HUES6 (cell line): ENCODE results near the gene BFSP1.

Experiments
- H3K27ac ChIP-seq: 2 replicates; pipeline ENCODE4 v1.7.0; 2013; ENCODE audit warnings: low read depth, mild to moderate bottlenecking, low read length, inconsistent platforms
- H3K27me3 ChIP-seq: 2 replicates; pipeline ENCODE4 v1.6.1; 2013; ENCODE audit warnings: low read length; ENCODE audit not compliant: control insufficient read depth, insufficient read depth
- H3K36me3 ChIP-seq: 2 replicates; pipeline ENCODE4 v1.6.1; 2013; ENCODE audit warnings: low read length; ENCODE audit not compliant: control insufficient read depth, insufficient read depth
- H3K4me1 ChIP-seq: 2 replicates; pipeline ENCODE4 v1.6.1; 2013; ENCODE audit warnings: low read length; ENCODE audit not compliant: control insufficient read depth, insufficient read depth
- H3K4me3 ChIP-seq: 2 replicates; pipeline ENCODE4 v1.5.1; 2013; ENCODE audit warnings: low read depth, low read length
- H3K9ac ChIP-seq: one replicate; pipeline ENCODE4 v1.6.1; 2013; ENCODE audit warnings: mild to moderate bottlenecking, low read length
- H3K9me3 ChIP-seq: 2 replicates; pipeline ENCODE4 v1.6.1; 2013; ENCODE audit warnings: low read depth, low read length; ENCODE audit not compliant: control insufficient read depth, insufficient read depth

BFSP1 gene

GRCh38 chr20:17520583-17520982, 10.6 kb downstream of the BFSP1 start:
- Histone ChIP-seq H3K9me3 (no peaks in the 10 kb centered on the region), H3K27me3 (no peaks in the 10 kb centered on the region), H3K4me3 (no peak overlapping the region), H3K9ac (no peak overlapping the region), H3K27ac (no peak overlapping the region), H3K4me1 (peaks cover 4% of the 10 kb centered on the region; the same call in 1 of the 2 replicates), H3K36me3 (no peaks in the 10 kb centered on the region)

DNA sequence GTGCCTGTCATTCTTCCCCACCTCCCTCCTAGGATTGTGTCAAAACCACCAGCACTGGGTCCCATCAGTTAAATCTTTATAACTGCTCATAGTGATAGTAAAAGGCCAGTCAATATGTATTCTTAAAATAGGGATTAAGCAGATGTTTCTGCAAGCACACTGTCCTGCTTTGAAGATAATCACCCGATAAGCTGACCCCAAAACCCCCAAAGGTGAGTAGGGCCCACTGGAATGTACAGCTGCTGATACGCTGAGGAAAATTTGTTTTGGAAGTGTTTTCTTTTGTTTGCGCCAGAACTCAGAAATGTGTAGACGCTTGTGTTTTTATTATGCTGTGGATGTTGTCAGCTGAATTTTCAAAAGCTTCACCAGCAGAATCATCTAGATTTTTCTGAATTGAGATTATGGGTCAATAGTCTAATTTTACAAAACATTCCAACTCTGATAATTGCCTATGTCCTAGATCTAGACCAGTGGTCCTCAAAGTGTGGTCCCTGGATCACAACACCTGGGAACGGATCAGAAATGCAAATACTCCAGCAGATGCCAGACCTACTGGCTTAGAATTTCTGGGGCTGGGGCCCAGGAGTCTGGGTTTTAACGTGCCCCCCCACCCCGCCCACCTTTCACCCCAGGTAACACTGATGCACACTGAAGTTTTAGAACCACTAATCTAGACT, 11.4 kb downstream of the BFSP1 start:
- Histone ChIP-seq H3K27ac (no peak overlapping the region), H3K36me3 (no peaks in the 10 kb centered on the region), H3K4me1 (peaks cover 4% of the 10 kb centered on the region; the same call in 1 of the 2 replicates), H3K9ac (no peak overlapping the region), H3K27me3 (no peaks in the 10 kb centered on the region), H3K9me3 (no peaks in the 10 kb centered on the region), H3K4me3 (no peak overlapping the region)

DNA sequence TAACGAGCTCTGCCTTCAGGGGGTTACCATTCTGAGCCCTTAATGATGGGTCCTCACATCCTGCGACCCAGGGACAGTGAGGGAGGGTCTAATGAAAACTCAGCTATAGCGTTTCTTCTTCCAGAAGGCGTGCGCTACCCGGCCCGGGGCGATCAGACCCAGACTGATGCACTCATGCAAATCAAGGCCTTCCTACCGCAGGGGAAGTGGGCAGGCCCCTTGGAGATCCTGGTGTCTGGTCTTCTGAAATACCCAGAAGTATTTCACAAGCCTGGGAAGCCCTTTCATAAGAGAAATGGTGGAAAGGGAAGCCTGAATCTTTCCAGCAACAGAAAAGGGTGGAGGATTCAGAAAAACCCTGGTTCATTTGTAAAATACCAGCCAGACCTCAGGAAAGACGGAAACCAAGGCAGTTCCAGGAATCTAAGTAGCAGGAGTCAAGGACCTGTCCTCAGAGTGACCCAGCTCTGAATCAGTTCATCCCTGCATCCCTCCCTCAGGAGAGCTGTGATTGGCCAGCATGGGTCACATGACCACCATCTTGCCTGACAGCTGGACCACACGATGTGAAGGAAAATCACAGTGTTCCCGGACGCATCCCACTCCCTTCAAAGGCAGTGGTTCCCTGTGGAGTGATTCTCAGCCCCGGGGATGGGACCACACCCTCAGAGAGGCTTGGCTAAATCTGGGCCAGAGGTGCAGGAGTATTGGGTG, 12.7 kb downstream of the BFSP1 start:
- no peak overlapping the region for H3K9ac ChIP-seq
- H3K27me3 ChIP-seq: no peaks in the 10 kb centered on the region
- no peaks in the 10 kb centered on the region for H3K36me3 ChIP-seq
- peaks cover 4% of the 10 kb centered on the region; the same call in 1 of the 2 replicates for H3K4me1 ChIP-seq
- H3K27ac ChIP-seq: no peak overlapping the region
- no peaks in the 10 kb centered on the region for H3K9me3 ChIP-seq
- H3K4me3 ChIP-seq: no peak overlapping the region

- Histone ChIP-seq H3K27me3 (no peaks in the 10 kb centered on the region), H3K4me1 (no peaks in the 10 kb centered on the region), H3K36me3 (no peaks in the 10 kb centered on the region), H3K27ac (no peak overlapping the region), H3K9me3 (no peaks in the 10 kb centered on the region), H3K9ac (no peak overlapping the region), H3K4me3 (no peak overlapping the region)
Observed at GRCh38 chr20:17515053-17515452, 16.1 kb downstream of the BFSP1 start.

GRCh38 chr20:17513939-17514338, 17.2 kb downstream of the BFSP1 start:
- Histone ChIP-seq H3K4me3 (no peak overlapping the region), H3K9ac (no peak overlapping the region), H3K9me3 (no peaks in the 10 kb centered on the region), H3K27ac (no peak overlapping the region), H3K4me1 (no peaks in the 10 kb centered on the region), H3K36me3 (no peaks in the 10 kb centered on the region), H3K27me3 (no peaks in the 10 kb centered on the region)

DNA sequence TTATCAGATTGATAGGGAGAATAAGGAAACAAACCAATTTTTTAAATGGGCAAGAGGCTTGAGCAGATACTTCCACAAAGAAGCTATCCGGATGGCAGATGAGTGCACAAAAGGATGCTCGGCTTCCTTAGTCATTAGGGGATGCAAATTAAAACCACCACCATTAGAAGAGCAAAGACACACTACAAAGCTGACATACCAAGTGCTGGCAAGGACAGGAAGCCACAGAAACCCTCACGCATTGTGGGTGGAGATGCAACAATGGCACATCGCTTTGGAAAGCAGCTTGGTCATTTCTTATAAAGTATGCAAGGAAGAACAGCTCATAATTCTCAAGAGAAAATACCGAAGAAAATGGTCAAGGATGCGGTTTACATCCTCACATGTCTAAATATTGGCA, 19.8 kb downstream of the BFSP1 start:
- H3K9me3 ChIP-seq: no peaks in the 10 kb centered on the region
- H3K4me3 ChIP-seq: no peak overlapping the region
- H3K9ac ChIP-seq: no peak overlapping the region
- no peak overlapping the region for H3K27ac ChIP-seq
- no peaks in the 10 kb centered on the region for H3K36me3 ChIP-seq
- H3K4me1 ChIP-seq: no peaks in the 10 kb centered on the region
- no peaks in the 10 kb centered on the region for H3K27me3 ChIP-seq

DNA sequence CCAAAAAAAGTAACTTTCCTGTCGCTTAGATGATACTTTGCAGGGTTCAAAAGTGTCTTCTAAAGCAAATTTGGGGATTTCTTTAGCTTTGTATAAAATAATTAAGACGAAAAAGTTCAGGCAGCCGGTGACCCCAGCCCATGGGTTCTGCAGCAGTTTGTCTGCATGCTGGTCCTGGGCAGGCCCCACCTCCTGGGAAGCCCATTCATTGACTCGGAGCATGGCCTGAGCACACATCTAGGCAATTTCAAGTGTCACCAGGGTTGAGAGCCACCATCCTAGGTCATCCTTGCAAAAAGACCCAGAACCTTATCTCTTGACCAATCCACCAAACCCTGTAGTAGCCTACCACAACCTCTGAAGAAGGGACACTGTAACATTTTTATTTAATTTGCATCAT, 20.6 kb downstream of the BFSP1 start:
- H3K36me3 ChIP-seq: no peaks in the 10 kb centered on the region
- H3K4me3 ChIP-seq: no peak overlapping the region
- no peaks in the 10 kb centered on the region for H3K9me3 ChIP-seq
- no peaks in the 10 kb centered on the region for H3K4me1 ChIP-seq
- no peaks in the 10 kb centered on the region for H3K27me3 ChIP-seq
- no peak overlapping the region for H3K9ac ChIP-seq
- no peak overlapping the region for H3K27ac ChIP-seq

- Histone ChIP-seq H3K9me3 (no peaks in the 10 kb centered on the region), H3K9ac (no peak overlapping the region), H3K4me3 (no peak overlapping the region), H3K4me1 (peaks cover 10% of the 10 kb centered on the region), H3K36me3 (no peaks in the 10 kb centered on the region), H3K27ac (no peak overlapping the region), H3K27me3 (no peaks in the 10 kb centered on the region)
Observed at GRCh38 chr20:17508756-17509155, 22.4 kb downstream of the BFSP1 start.

- Histone ChIP-seq H3K4me1 (peaks cover 10% of the 10 kb centered on the region), H3K4me3 (no peak overlapping the region), H3K27me3 (no peaks in the 10 kb centered on the region), H3K9me3 (no peaks in the 10 kb centered on the region), H3K36me3 (no peaks in the 10 kb centered on the region), H3K27ac (no peak overlapping the region), H3K9ac (no peak overlapping the region)
Observed at GRCh38 chr20:17507531-17507930, 23.6 kb downstream of the BFSP1 start.

GRCh38 chr20:17507032-17507431, 24.1 kb downstream of the BFSP1 start:
- Histone ChIP-seq H3K9me3 (no peaks in the 10 kb centered on the region), H3K4me3 (no peak overlapping the region), H3K36me3 (no peaks in the 10 kb centered on the region), H3K27me3 (no peaks in the 10 kb centered on the region), H3K9ac (no peak overlapping the region), H3K27ac (no peak overlapping the region), H3K4me1 (peaks cover 10% of the 10 kb centered on the region)

DNA sequence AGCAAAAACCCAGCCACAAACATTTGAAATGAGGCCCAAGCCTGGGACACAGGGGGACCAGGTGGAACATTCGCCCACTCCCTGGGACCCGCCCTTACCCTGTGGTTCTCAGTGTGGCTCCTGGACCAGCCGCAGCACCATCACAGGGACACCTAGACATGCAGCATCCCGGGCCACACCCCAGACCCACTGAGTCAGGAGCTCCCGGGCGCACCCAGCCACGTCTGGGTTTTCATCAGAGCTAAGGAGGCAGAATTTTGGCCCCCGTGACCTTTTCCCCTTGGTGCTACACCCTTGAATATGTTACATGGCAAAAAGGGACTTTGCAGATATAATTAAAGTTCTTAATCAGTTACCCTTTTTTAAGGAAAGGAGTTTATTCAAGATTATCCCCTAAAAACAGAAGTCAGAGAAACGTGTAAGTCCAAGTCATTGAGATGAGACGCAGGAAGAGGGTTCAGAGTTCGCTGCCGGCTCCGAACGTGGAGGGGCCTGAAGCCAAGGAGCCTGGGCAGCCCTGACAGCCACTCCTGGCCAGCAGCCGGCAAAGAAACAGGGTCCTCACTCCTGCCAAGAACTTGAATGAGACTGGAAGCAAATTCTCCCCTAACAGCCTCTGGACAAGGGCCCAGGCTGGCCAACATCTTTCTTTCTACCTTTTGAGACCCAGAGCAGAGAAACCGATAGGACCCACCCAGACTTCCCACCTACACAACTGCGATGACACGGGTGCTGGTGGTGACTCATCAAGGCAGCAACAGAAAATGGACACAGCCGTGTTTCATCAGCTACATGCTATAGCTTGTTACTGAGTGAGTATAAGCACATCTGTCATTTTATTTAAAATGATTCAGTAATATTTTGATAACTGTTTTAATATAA, 25.3 kb downstream of the BFSP1 start:
- peak overlapping the region; percentile 52; the same call in 1 of the 2 replicates for H3K4me3 ChIP-seq
- no peaks in the 10 kb centered on the region for H3K36me3 ChIP-seq
- H3K27me3 ChIP-seq: no peaks in the 10 kb centered on the region
- H3K9ac ChIP-seq: peak overlapping the region; percentile 67
- H3K27ac ChIP-seq: no peak overlapping the region
- H3K4me1 ChIP-seq: peaks cover 10% of the 10 kb centered on the region
- H3K9me3 ChIP-seq: no peaks in the 10 kb centered on the region
